Lower lobe of right lung (tissue), 2 donors: ENCODE data around the gene PID1. TPM values are rescaled to one million over a fixed set of nuclear protein-coding genes. Genes with fewer than 3 reads are reported as not detected.

ENCODE experiments used
- ATAC-seq, 2 donors: fragments of 200-7000 bp; cut with Tn5 transposase; one replicate each; pipeline ENCODE4 v1.9.1; 2020 to 2022; ENCODE audit warnings: mild to moderate bottlenecking in 2 of 2, moderate library complexity in 2 of 2
- DNase-seq: peaks from one replicate; pipeline ENCODE4 v3.0.0-alpha.2; 2020
- H3K27ac ChIP-seq: fragments of 200-600 bp; one replicate; pipeline ENCODE4 v1.8.0; 2022
- H3K27me3 ChIP-seq: fragments of 200-600 bp; one replicate; pipeline ENCODE4 v1.8.0; 2022; ENCODE audit warnings: low read depth
- H3K36me3 ChIP-seq: fragments of 200-600 bp; one replicate; pipeline ENCODE4 v1.8.0; 2022; ENCODE audit warnings: mild to moderate bottlenecking
- H3K4me1 ChIP-seq: fragments of 200-600 bp; one replicate; pipeline ENCODE4 v1.8.0; 2022
- H3K4me3 ChIP-seq: fragments of 200-600 bp; one replicate; pipeline ENCODE4 v1.8.0; 2022; ENCODE audit warnings: mild to moderate bottlenecking
- H3K9me3 ChIP-seq: fragments of 200-600 bp; one replicate; pipeline ENCODE4 v1.8.0; 2022
- CTCF ChIP-seq: fragments of 200-600 bp; IDR thresholded peaks from one replicate; pipeline ENCODE4 v1.8.0; 2022; ENCODE audit warnings: antibody characterized with exemption, mild to moderate bottlenecking
- intact Hi-C: fragments of 100-400 bp; cut with DNase I; formaldehyde crosslinking; loops from one replicate; pipeline ENCODE4 v1.11.0; 2022
- total RNA-seq: library from RNA; stranded (reverse); fragmentation: NEBNext Ultra II Directional; extraction: Animal tissue kit (Norgen Biotek cat#: 25700); gene quantifications from one replicate; pipeline ENCODE4 v1.2.1, GENCODE V29; 2021
- donor health status: DM: no; HTN: yes; CAD: no; lungs with severe emphysema.

The PID1 gene
- total RNA-seq, 1 donor from 2014 or later, result 48.0 TPM

- Histone ChIP-seq H3K27ac (no peak overlapping the region), H3K9me3 (no peaks in the 10 kb centered on the region), H3K36me3 (no peaks in the 10 kb centered on the region), H3K4me1 (no peaks in the 10 kb centered on the region), H3K4me3 (no peak overlapping the region), H3K27me3 (no peaks in the 10 kb centered on the region)
- DNase-seq (no peak), ATAC-seq (peak in 1 of 2 donors; percentile 24)
- intact Hi-C loops, result no loop called here
- no peak for TF ChIP-seq CTCF
Observed at GRCh38 chr2:229045671-229046070, 225.4 kb downstream of the PID1 start.

- ATAC-seq (no peak), DNase-seq (no peak)
- Histone ChIP-seq H3K4me1 (no peaks in the 10 kb centered on the region), H3K9me3 (no peaks in the 10 kb centered on the region), H3K27me3 (no peaks in the 10 kb centered on the region), H3K4me3 (no peak overlapping the region), H3K36me3 (no peaks in the 10 kb centered on the region), H3K27ac (no peak overlapping the region)
- no peak for TF ChIP-seq CTCF
- intact Hi-C loops, result no loop called here
Observed at GRCh38 chr2:229044581-229044980, 226.5 kb downstream of the PID1 start.

- no peak overlapping the region for H3K27ac ChIP-seq
- H3K4me3 ChIP-seq, result no peak overlapping the region
- DNase-seq (no peak), ATAC-seq (no peak)
- TF ChIP-seq CTCF, result no peak
- no peaks in the 10 kb centered on the region for H3K27me3 ChIP-seq
- H3K9me3 ChIP-seq, result no peaks in the 10 kb centered on the region
- H3K36me3 ChIP-seq, result no peaks in the 10 kb centered on the region
- no peaks in the 10 kb centered on the region for H3K4me1 ChIP-seq
- intact Hi-C loops, result no loop called here
Observed at GRCh38 chr2:229043681-229044080, 227.4 kb downstream of the PID1 start.

GRCh38 chr2:229042349-229042748 is 228.7 kb downstream of the PID1 start:
- intact Hi-C loops, result no loop called here
- no peak for DNase-seq
- TF ChIP-seq CTCF, result no peak

GRCh38 chr2:229041691-229042090 is 229.4 kb downstream of the PID1 start:
- intact Hi-C loops, result no loop called here

More at GRCh38 chr2:229042349-229042748, 228.7 kb downstream of the PID1 start:
- Histone ChIP-seq H3K9me3 (no peaks in the 10 kb centered on the region), H3K27me3 (no peaks in the 10 kb centered on the region), H3K36me3 (no peaks in the 10 kb centered on the region), H3K4me1 (no peaks in the 10 kb centered on the region), H3K27ac (no peak overlapping the region), H3K4me3 (no peak overlapping the region)
- ATAC-seq, result no peak

More at GRCh38 chr2:229041691-229042090, 229.4 kb downstream of the PID1 start:
- Histone ChIP-seq H3K4me1 (no peaks in the 10 kb centered on the region), H3K9me3 (no peaks in the 10 kb centered on the region), H3K36me3 (no peaks in the 10 kb centered on the region), H3K27ac (no peak overlapping the region), H3K27me3 (no peaks in the 10 kb centered on the region), H3K4me3 (no peak overlapping the region)
- no peak for DNase-seq
- no peak for ATAC-seq
- TF ChIP-seq CTCF, result no peak
